ENCODE data around the gene ATP2B2.

GRCh38 chr3:10344147-10344943, 161.0 kb downstream of the ATP2B2 start:
- TF ChIP-seq CTCF (IDR thresholded peaks at IDR 0.05) (peak; percentile 71 to 84 (median 77)), POLR2A (IDR thresholded peaks at IDR 0.05) (no peak)
